ENCODE results near the gene AMN1. TPM values are rescaled to one million over a fixed set of nuclear protein-coding genes. Genes with fewer than 3 reads are reported as not detected.

The AMN1 gene
- total and polyA plus RNA-seq, 2 of the 13 experiments (the other 11 are each of a cell fraction or from before 2014, with no cell fraction given) = 7.5 to 26.5 TPM

GRCh38 chr12:31715283-31715825 lies 13.5 kb downstream of the AMN1 start (continued):
- TF ChIP-seq ZNF142 (CRISPR knock-in tag; IDR thresholded peaks at IDR 0.05) = no peak
- TF ChIP-seq ZNF251 (CRISPR knock-in tag; IDR thresholded peaks at IDR 0.05) = no peak
- TF ChIP-seq KAT8 (CRISPR knock-in tag; IDR thresholded peaks at IDR 0.05) = peak; percentile 82
- TF ChIP-seq BCL6 (CRISPR knock-in tag; IDR thresholded peaks at IDR 0.05) = peak; percentile 50; the same call in 1 of the 2 replicates
- no peak for TF ChIP-seq PTBP1 (IDR thresholded peaks at IDR 0.05; ENCODE audit: low read depth, low read length, poor library complexity, severe bottlenecking)
- no peak for TF ChIP-seq ZNF280B (CRISPR knock-in tag; IDR thresholded peaks at IDR 0.05; ENCODE audit: borderline replicate concordance)
- no peak for TF ChIP-seq ZNF879 (CRISPR knock-in tag; IDR thresholded peaks at IDR 0.05)
- TF ChIP-seq TBX3 (IDR thresholded peaks at IDR 0.05; ENCODE audit: borderline replicate concordance) = no peak
- TF ChIP-seq KDM5B (CRISPR knock-in tag; IDR thresholded peaks at IDR 0.05; ENCODE audit: borderline replicate concordance) = no peak
- peak in 1 of 2 experiments; percentile 42; a peak in 1 of 4 replicates for TF ChIP-seq POLR2A (IDR thresholded peaks at IDR 0.05; ENCODE audit: insufficient read depth in 1 of 2, low read depth in 2 of 2, low read length in 2 of 2)
- TF ChIP-seq NFYB (CRISPR knock-in tag; IDR thresholded peaks at IDR 0.05) = no peak
- TF ChIP-seq MEF2D (CRISPR knock-in tag; IDR thresholded peaks at IDR 0.05) = no peak
- no peak for TF ChIP-seq ZNF546 (CRISPR knock-in tag; conservative IDR thresholded peaks at IDR 0.05)
- peak; percentile 58 for TF ChIP-seq YY1 (IDR thresholded peaks at IDR 0.05; ENCODE audit: insufficient read depth, insufficient replicate concordance, low read depth, low read length)
- no peak for TF ChIP-seq ZNF280D (CRISPR knock-in tag; IDR thresholded peaks at IDR 0.05)
- peak; percentile 62 for TF ChIP-seq ARID5B (CRISPR knock-in tag; IDR thresholded peaks at IDR 0.05)

Measured in HepG2 (cell line).